Stimulated activated CD4-positive, alpha-beta T cell treated with anti-CD3 and anti-CD28 coated beads, Interleukin-1b, Interleukin-23, amount 100 ng/mL, for 48 hours (primary cell): ENCODE data around the gene SERGEF.
A peak's percentile ranks its signal among the peaks of the same experiment; 100 is the strongest.

Source experiments
- DNase-seq: peaks from one replicate; pipeline ENCODE4 v3.0.0-alpha.2; 2020

SERGEF gene

DNA sequence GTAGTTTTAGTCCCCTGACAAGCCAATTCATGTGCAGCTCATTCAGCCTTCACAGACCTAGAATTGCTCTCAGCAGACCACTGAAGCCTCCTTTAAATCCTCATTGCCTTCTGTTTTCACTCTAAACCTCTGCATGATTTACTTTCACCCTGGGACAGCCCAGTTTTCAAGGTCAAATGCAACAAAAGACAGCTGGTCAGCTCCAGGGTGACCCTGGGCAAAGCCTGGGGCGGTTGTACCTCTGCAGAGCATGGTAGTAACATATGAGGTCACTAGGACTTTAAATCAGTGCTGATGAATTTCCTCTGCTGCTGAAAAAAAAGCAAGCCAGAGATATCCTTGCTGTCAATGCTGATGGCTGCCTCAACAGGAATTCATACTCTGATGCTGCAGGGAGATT is 62.2 kb downstream of the SERGEF start:
- DNase-seq = no peak

DNA sequence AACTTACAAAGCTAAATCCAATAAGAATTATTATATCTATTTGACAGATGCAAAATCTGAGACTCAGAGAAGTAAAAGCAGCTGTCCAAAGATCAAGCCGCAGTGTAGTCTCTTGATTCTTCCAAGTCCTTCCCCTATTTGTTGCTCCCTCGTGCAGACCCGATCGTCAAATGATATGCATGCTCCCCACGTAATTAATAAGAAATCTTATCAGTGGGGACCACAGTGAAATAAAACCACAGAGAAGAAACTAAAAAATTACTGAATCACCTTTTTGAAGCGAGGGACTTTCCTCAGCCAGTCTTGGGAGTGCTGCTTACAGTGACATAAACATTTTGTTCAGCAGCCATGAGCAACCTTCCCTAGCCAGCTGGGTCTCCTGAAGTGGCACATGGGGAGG is 64.6 kb downstream of the SERGEF start:
- no peak for DNase-seq

DNA sequence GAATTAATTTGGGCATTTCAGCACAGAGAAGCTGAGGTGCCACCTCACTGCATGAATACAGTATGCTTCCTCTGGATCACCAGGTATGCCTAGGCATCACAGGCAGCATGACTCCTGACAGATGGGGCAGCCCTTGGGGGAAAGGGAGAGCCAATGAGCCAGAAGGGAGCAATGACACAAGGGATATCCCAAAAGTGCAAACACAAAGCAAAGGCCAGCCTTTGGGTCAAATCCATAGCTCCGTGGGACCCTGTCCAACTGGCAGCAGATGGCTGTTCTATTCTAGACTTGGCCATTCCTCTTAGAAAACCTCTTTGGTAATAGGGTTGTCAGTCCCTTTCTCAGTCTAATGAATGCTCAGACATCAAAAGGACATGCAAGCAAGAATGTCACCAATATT is 73.3 kb downstream of the SERGEF start:
- DNase-seq = no peak

DNA sequence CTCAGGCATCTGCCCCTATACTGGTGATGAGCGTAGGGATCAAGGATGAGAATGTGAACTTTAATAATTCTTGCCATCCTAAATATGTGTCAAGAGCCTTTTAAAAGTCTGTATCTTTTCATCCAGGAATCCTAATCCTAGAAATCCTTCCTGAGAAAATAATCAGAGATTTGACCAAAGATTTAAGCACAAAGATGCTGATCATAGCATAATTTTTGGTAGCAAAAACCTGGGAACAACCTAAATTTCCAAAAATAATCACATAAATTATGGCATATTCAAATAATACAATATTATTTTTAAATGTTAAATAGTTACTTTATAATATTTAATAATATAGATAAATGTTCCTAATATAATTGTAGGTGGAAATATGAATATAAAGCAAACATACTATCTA is 76.1 kb downstream of the SERGEF start:
- no peak for DNase-seq

DNA sequence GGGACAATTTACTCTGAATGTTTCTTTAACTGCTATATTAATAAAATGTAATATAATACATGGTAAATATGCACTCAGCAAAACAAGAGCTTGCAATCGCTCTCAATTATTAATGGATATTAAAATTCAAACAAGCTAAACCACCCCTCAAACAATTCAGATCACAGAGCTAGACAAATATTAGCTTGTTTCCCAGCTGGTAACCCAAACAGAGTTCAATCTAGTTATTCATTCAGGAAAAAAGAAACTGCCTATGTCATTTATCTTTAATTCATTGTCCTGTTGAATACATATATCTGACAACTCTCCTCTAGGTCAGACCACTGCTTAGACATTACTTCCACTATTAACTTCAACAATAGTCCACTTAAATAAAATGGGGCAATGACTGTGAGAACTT is 78.7 kb downstream of the SERGEF start:
- DNase-seq = no peak

DNA sequence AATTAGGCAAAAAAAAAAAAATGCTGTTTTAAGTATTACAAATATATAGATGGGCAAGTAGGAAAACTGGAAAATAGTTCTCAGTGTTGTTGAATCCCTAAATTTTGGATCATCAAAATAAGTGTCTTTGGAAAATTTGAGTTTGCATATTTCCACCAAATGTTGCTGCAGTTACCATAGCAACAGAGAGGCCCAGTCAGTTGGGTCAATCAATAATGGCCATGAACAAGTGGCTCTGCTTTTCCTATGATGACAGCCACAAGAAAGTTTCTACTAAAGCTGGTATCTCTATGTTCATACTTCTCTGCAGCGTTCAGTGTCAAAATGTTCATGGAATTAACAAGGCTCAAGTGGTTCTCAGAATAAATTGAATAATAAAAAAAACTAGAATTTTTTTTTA is 79.1 kb downstream of the SERGEF start:
- DNase-seq = no peak

DNA sequence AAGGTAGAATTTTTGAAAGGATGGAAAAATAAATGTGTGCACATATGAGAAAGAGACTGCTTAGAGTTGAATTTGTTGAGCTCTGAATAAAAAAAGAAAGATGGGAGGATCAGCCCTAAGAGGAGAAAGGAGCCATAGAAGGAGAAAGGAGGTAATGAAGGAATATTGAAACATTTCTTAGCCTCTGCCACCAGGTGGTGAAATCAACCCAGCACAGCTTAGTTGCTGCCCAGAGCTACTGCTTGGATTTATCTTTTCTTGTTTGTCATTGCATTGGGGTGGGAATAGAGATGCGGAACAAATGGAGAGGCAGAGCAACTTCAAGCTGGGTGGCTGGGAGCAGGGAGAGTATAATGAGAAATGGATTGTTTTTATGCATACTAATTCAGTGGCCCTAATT is 80.4 kb downstream of the SERGEF start:
- no peak for DNase-seq

DNA sequence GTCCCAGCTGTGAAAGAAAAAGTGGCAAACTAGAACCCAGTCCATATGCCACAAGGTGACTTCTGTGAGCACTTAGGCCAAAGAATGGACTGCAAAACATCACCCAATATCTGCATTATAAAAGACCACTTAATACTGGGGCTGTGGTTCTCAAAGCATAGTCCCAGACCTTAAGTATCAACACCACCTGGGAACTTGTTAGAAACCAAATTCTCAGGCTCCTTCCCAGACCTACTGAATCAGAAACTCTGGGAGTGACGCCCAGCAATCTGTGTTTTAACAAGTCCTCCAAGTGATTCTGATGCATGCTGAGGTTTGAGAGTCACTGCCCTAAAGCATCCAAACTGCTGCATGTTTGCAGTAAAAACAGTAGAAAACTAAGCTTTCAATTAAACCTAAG is 81.3 kb downstream of the SERGEF start:
- DNase-seq = no peak

DNA sequence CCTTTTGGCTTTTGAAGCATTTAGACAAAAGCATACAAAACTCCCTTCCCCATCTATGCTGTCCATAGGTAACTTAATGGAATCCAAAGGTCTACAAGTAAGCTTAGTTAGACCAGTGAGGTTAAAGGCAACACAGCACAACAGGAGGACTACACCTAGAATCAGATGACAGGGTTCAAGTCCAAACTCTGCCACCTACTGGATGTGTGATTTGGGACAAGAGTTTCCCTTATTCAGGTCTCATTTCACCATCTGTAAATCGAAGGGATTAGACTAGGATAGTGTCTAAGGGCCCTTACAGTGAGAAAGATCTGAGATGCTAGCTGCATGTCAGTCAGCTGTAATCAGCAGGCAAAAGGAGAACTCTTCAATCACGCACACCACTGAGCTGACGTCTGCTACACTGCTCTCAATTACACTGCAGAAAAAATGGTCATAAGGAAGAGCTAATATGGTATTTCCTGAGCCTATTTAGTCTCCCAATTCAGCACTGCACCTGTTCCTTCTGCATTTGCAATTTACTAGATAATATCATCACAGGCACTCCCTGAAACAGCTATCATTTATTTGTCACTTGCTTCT is 82.2 kb downstream of the SERGEF start:
- DNase-seq = no peak

DNA sequence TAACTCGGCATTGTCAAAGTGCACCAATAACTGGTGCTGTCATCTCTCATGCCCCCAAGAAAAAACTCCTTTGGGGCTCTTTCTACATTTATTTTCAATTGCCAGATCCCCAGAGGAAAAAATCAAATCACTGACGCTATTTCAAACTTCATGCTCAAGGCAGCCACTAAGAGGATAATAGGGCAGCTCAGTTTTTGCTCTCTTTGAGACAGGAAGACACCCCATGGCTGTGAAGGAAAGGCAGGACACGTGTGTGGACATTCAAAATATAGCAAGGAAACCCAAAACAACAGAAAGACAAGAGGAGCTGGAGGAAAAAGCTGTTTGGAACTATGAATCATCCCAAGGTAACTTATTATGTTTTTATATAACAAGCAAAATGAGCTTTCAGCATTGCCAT is 83.7 kb downstream of the SERGEF start:
- no peak for DNase-seq

DNA sequence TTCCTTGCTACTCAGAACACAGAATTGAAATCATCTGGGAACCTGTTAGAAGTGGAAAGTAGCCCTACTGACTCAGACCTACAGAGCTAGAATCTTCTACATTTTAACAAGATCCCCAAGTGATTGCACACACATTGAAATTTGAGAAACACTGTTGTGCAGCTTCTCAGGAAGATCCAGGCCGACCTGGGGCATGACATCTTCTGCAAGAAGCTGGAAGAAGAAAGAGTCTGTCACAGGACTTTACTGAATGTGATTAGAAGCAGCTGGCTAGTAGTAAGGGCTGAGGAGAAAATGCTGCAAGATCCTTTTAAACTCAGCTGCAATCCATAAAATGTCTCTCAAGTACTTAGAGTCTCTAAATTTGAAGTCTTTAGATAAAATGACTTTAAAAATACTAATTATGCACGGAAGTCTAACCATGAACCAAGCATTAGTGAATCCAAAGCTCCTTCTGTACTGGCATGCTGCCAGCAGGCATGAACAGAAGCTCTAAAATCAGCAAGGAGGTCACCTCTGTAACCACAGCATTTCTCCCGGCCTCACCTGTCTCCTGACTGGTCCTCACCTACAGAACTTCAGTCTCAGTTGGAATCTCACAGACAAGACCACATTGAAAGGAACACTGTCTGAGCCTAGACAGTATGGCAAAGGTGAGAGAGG is 85.0 kb downstream of the SERGEF start:
- no peak for DNase-seq

DNA sequence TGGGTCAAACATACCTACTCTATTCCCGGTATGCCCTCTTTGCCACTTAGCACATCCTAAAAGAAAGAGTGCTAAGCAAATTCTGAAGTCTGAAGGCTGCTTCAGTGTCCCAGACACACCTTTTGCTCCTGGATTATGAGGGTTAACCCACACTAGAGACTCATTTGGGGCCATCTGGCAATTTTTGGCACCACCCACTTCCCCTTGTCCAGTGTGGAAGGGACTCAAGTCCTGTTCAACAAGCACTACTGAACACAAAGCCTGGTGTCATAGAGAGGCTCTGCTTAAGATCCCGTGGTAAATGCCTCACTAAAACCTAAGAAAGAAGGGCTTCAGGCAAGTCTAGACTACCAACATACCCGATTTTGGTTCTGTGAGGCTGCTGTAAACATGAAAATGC is 85.8 kb downstream of the SERGEF start:
- no peak for DNase-seq

DNA sequence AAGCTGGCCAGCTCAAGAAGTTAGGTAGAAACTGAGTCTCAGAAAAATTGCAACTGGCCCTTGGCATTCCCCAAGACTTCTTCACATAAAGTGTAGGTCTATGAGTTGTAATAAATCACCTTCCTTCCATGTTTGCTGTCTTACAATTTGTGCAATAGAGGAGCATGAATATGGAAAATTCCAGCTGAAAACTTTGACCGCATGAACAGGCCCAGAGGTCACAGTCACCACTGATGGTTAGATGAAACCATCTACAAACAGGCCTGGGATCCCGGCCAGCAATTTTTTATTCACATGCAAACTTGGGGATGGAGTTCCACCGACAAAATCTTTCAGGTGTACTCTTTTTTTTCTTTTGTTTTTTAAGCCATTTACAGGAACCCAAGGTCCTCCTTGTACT is 88.1 kb downstream of the SERGEF start:
- DNase-seq = no peak

DNA sequence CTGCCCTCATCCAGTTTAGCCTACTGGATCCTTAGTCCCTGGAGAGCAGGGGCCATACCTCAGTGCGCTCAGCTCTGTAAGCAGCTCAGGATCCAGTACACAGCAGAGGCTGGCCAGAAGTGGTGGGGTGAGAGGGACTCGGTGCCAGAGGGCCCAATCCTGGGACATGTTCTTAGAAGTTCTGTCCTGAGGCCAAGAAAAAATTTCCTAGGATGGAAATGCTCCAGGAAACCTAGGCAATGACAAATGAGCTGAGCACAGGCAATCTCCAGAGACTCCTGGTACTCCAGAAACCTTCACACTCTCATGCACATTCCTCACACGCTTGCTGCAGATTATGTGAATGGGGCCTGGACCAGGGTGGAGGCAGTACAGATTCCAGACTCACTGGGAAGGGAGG is 89.6 kb downstream of the SERGEF start:
- DNase-seq = no peak

DNA sequence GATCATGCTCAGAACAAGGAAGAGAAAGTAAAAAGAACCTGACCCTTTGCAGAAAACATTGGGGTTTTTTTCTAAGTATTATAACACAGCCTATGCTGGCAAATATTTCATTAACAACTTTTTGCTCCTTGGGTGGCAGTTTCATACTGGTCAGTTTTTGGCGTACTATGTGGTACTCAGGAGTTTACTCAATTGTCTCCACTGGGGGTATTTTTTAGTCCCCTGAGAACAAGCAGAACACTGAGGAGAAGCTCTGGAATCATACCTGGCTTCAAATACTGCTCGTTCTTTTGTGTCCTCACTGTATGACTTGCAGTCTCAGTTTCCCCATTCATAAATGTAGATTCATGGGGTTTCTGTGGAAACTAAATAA is 90.4 kb downstream of the SERGEF start:
- DNase-seq = no peak

DNA sequence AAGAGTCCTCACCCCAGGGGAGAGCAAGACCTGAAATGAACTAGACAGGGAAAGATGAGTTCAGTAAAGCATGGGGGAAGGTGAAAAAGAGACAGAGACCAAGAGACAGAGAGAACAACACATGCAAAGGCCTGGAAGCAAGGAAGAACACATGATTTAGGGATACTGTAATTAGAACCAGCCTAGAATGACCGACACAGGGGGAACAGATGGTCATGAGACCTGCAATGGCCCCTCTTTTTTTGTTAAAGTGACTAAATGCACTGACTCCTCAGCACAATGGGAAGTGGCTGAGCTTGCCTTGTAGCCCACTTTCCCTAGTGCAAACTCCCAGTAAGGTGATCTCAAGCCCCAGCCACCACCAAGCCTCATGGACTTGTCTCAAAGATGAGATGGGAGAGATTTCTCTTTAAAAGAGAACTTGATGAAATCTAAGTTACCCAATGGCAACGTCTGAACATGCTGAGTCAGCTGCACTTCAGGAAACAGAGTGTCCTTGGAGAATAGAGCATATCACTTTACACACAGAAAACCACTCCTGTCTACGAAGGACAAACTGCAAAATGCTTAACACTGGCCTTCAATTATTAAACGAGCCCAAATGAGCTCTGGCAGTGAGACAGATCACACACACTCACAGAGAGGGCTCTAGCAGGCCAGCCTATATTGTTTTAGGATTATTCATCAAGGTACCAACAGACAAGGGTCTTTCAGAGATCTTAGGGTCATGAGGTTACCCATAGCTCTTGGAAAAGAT is 91.0 kb downstream of the SERGEF start:
- DNase-seq = no peak

DNA sequence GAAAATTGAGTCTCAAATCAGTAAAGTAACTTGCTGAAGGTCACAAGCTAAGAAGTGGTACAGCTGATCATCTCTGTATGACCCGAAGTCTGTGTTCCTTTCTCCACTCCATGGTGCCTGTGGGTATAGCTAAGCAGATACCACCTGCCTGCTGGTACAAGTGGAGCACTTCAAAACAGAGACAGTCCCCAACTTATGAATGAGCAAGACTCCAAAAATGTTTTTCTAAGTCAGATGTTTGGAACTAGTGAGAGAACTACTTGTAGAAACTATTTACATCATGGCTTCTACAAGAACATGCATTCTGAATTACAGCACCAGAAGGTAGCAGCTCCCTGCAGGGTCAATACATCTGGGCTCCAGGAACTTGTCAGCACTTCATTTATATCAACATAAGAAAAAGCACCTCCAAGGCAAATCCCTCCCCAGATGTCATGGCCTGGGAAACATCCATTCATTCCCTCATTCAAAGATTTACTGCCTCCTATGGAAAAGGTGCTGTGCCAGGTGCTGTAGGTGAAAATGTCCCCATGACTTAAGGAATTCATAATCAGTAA is 94.7 kb downstream of the SERGEF start:
- no peak for DNase-seq

DNA sequence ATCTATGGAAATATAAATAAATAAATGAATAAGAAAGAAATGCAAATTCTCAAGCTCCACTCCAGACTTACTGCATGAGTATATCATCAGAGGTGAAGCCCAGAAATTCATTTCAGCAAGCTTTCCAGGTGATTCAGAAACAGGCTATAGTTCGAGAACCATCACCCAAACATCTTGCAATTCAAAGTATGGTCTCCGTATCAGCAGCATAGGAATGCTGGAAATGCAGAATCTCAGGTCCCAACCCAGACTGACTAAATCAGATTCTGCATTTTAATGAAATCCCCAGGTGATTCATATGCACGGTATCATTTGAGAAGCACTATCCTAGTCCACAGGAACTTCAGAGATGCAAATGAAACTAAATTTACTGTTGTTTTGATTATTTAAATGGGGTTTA is 95.3 kb downstream of the SERGEF start:
- DNase-seq = no peak

DNA sequence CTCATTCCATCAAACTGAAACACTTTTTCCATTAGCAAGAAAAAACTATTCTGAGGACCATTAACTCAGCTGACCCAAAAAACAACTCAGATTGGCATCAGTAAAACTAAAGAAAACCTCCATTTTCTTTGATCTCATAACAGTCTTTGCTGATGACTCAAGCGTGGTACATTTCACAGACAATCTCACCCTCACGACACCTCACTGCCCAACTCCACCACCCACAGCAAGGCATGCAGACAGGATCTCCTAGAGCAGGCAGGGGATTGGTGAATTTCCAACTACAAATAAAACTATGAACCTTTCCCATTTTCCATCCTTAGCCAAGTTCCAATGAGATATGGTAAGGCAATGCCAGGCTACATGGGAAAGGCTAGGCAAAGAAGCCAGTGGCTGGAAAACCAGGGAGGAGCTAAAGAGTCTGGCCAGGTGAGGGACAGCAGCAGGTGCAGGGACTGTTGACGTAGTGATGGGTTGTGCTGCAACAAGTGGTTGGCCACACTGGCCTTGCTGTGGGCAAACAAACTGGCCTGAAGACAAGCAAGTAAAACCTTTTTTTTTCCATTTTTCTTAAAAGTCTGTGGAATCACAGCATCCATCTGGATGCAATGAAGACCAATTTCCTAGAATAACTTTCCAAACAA is 97.2 kb downstream of the SERGEF start:
- DNase-seq = peak; percentile 7

DNA sequence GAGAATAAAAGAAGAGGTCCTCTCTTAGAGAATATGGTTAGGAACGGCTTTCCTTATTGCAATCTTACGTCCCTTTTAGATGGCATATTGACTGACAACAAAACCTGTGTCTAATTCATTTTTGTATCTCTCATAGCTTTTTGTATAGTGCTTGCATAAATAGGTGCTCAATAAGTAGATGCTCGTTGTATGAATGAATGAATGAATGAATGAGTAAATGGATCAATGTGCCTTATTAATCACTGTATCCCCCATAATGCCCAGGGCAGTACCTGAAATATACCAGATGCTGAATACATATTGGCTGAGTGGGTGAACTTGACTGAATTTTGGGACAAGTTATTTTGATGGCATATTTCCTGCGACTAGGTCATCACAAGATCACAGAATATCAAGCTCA is 97.9 kb downstream of the SERGEF start:
- DNase-seq = no peak

DNA sequence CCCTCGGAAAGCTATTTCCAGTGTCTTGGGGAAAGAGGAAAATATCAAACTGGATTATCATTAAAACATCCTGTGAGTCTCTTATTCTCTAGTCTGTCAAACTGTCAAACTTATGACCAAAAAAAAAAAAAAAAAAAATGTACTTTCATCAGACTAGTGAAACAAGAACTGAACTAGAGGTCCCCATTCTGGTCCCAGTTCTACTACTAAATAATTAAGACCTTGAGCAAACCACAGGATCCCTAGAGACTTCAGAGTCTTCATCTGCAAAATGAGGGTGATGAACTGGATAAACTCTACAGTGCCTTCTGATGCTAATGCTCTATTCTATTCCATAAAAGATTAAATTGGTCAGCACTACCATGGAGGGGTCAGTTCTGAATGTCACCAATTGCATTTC is 105.8 kb downstream of the SERGEF start:
- no peak for DNase-seq

DNA sequence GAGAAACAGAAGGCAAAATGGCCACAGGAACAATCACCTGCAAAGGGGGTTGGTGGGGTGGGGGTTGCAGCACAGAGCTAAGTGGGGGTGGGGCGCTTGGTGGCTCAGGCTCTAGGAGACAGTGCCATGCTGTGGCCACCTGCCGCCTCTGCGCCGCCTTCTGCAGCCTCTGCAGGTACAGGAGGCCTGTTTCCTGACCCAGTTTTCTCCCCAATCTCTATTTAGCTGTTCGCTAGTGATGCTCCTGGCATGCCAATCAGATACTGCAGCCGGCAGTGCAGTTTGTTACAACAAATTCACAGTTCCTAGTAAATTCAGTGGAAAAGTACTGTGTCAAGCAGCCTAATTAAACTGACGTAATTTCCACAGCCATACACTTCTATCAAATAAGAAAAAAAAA is 106.4 kb downstream of the SERGEF start:
- DNase-seq = no peak

DNA sequence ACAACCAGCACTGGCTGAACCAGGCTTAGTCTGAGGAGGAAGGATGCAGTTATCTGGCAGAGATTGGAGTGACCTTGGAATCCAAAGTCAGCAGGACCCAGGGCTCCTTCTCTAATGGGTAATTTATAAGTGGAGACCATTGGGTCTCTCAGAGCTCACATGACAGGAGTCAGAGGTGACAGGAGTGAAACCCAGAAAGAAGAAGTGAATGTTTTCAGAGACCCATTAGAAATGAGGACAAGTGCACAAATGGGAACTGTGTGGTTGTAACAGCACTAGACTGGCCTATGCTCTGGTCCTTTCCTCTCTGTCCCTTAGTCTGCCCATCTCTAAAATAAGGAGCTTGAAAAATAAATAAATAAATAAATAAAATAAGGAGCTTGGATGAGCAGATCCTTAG is 107.4 kb downstream of the SERGEF start:
- no peak for DNase-seq

DNA sequence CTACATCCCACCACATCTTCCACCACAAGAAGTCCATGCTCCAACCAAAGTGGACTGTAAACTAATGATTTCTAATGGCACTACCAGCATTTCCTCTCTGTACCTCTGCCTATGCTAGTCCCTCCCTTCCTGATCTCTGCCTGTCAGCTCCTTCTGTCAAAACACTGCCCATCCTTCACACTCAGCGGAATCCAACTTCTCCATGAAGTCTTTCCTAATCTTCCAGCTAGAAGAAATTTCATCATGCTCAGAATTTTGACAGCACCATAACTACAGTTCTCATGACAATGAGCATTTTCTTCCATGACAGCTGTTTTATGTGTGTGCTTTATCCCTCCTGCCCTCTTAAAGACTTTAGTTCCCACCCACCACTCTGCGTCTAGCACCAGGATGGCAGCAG is 111.4 kb downstream of the SERGEF start:
- DNase-seq = no peak
